AG09309 (cell line): ENCODE results near the gene PCDHGA3.
"Not testable (repeated sequence)": the region's sequence is repeated elsewhere in the genome, so short reads cannot be mapped to it uniquely, and the experiment has no call there.

ENCODE experiments used
- DNase-seq: peaks from one replicate; pipeline ENCODE4 v3.0.0-alpha.2; 2010; ENCODE audit warnings: low read depth
- H3K4me3 ChIP-seq: 2 replicates; pipeline ENCODE4 v1.5.1; 2011; ENCODE audit warnings: mild to moderate bottlenecking, low read depth, low read length, moderate library complexity; ENCODE audit not compliant: control insufficient read depth
- CTCF ChIP-seq: IDR thresholded peaks from 2 replicates; pipeline ENCODE4 v1.5.1; 2011; ENCODE audit warnings: mild to moderate bottlenecking, low read depth, low read length, inconsistent platforms; ENCODE audit not compliant: insufficient read depth, control insufficient read depth; ENCODE audit errors: missing control alignments

Gene PCDHGA3

GRCh38 chr5:141343242-141343952 is at the start of gene PCDHGA3:
Gene PCDHGA3, plus strand, starts transcription at chr5:141343829. Its CDS starts 205 bp downstream, at chr5:141344034.
- no peak for DNase-seq
- TF ChIP-seq CTCF: peak; percentile 61
- peak within 1 kb of the TSS; percentile 38 for H3K4me3 ChIP-seq

GRCh38 chr5:141298376-141298775 is 45.3 kb upstream of the PCDHGA3 start:
- no peak for TF ChIP-seq CTCF
- DNase-seq: no peak

GRCh38 chr5:141303756-141304155 is 39.9 kb upstream of the PCDHGA3 start, which contains the start of gene SLC25A2:
Gene SLC25A2, minus strand, starts transcription at chr5:141304049. Its CDS starts 184 bp downstream, at chr5:141303865.
- TF ChIP-seq CTCF: no peak
- no peak for DNase-seq

More at GRCh38 chr5:141298376-141298775, 45.3 kb upstream of the PCDHGA3 start:
- no peak overlapping the region for H3K4me3 ChIP-seq

GRCh38 chr5:141306630-141307029 is 37.0 kb upstream of the PCDHGA3 start:
- no peak for TF ChIP-seq CTCF
- DNase-seq: no peak
- no peak overlapping the region for H3K4me3 ChIP-seq

More at GRCh38 chr5:141303756-141304155, 39.9 kb upstream of the PCDHGA3 start, which contains the start of gene SLC25A2:
- H3K4me3 ChIP-seq: no peak within 1 kb of the TSS

GRCh38 chr5:141313711-141314110 is 29.9 kb upstream of the PCDHGA3 start:
- TF ChIP-seq CTCF: no peak
- DNase-seq: no peak
- no peak overlapping the region for H3K4me3 ChIP-seq

- not testable (repeated sequence) for H3K4me3 ChIP-seq, DNase-seq
Measured at GRCh38 chr5:141316963-141317362, 26.7 kb upstream of the PCDHGA3 start.

- TF ChIP-seq CTCF: no peak
- no peak for DNase-seq
- no peak overlapping the region for H3K4me3 ChIP-seq
Measured at GRCh38 chr5:141319202-141319601, 24.4 kb upstream of the PCDHGA3 start.
